Activated CD8-positive, alpha-beta memory T cell treated with anti-CD3 and anti-CD28 coated beads for 36 hours (primary cell): ENCODE data around the gene SPHK1. TPM values are rescaled to one million over a fixed set of nuclear protein-coding genes. Genes with fewer than 3 reads are reported as not detected.
"Not testable (repeated sequence)": the region's sequence is repeated elsewhere in the genome, so short reads cannot be mapped to it uniquely, and the experiment has no call there.

Source experiments
- CTCF ChIA-PET: fragments of 350-600 bp; sonication (Branson Sonifier 250); formaldehyde crosslinking; loops from one replicate; lab custom pipeline; 2021; ENCODE audit warnings: antibody characterized with exemption; lab: Charles Lee
- POLR2A ChIA-PET: fragments of 350-600 bp; sonication (Branson Sonifier 250); formaldehyde crosslinking; loops from one replicate; lab custom pipeline; 2021; ENCODE audit warnings: antibody characterized with exemption; lab: Charles Lee
- total RNA-seq, 2 experiments: library from RNA; stranded (reverse); gene quantifications; one replicate each; pipeline ENCODE4 v1.2.3, GENCODE V29; 2021

Gene SPHK1
- total RNA-seq, 2 experiments from 2014 or later, result 24.3 to 24.4 TPM

DNA sequence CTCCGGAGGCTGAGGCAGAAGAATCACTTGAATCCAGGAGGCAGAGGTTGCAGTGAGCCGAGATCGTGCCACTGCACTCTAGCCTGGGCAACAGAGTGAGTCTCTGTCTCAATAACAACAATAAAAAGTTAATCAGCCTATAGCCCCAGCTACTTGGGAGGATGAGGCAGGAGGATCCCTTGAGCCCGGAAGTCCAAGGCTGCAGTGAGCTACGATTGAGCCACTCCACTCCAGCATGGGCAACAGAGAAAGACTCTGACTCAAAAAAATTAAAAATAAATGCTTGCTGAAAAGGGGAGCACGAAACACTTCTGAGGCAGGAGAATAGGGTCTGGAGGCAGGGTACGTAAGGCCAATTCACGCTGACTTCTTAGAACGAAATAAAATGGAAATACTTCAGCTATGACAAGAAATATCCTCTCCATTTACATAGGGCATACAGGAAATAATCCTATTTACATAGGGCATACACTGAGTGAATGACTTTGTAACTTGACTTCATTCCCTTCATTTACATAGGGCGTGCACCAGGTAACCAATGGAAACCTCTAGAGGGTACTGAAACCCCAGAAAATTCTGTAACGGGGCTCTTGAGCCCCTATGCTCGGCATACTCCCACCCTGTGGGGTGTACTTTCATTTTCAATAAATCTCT is 27.5 kb upstream of the SPHK1 start:
- ChIA-PET POLR2A (no interaction called here), CTCF (interaction anchor here (0.6 kb wide), 1 partner anchor 164 kb away, joined by 3 read pairs; no protein-coding TSS in a partner anchor)

- ChIA-PET CTCF (interaction anchor here (1.1 to 1.9 kb wide), 2 partner anchors 29 to 40 kb away, joined by 3 to 6 read pairs; no protein-coding TSS in a partner anchor), POLR2A (no interaction called here)
Observed at GRCh38 chr17:76357597-76358158, 26.7 kb upstream of the SPHK1 start.

GRCh38 chr17:76359375-76359774 is 25.0 kb upstream of the SPHK1 start:
- CTCF ChIA-PET, result interaction anchor here (1.3 to 1.9 kb wide), 2 partner anchors 26 to 38 kb away, joined by 3 to 6 read pairs; no protein-coding TSS in a partner anchor
- POLR2A ChIA-PET, result no interaction called here

GRCh38 chr17:76359776-76360175 is 24.6 kb upstream of the SPHK1 start:
- POLR2A ChIA-PET, result not testable (repeated sequence)
- CTCF ChIA-PET, result interaction anchor here (1.3 kb wide), 1 partner anchor 26 kb away, joined by 3 read pairs; no protein-coding TSS in a partner anchor

DNA sequence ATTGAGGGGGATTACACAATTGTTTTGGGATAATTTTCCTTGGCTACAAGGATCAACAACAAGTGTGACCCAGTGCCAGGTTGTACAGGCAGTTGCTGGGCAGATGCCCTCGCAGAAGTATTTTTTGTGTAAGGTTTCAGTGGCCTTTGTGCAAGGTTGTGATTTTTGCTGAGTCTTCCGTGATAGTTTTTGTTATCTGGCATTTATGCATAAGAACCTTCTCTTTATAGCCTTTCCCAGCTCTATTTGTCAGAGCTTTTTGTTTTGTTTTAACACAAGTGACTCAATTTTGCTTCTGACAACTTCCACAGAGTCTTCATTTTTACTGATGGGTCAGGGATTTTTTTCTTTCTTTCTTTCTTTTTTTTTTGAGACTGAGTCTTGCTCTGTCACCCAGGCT is 23.9 kb upstream of the SPHK1 start:
- CTCF ChIA-PET, result interaction anchor here (1.3 kb wide), 1 partner anchor 25 kb away, joined by 3 read pairs; no protein-coding TSS in a partner anchor
- POLR2A ChIA-PET, result no interaction called here

- ChIA-PET CTCF (interaction anchor here (1.9 kb wide), 1 partner anchor 10 kb away, joined by 4 read pairs; the partner anchor contains the start of gene PRPSAP1), POLR2A (no interaction called here)
Observed at GRCh38 chr17:76363107-76363842, 21.1 kb upstream of the SPHK1 start.

- ChIA-PET POLR2A (interaction anchor here (0.9 kb wide), 1 partner anchor 27 kb away, joined by 12 read pairs; no protein-coding TSS in a partner anchor), CTCF (interaction anchor here (0.7 to 1.2 kb wide), 3 partner anchors 20 to 259 kb away, joined by 3 read pairs; no protein-coding TSS in a partner anchor)
Observed at GRCh38 chr17:76365256-76365903, 19.0 kb upstream of the SPHK1 start.

DNA sequence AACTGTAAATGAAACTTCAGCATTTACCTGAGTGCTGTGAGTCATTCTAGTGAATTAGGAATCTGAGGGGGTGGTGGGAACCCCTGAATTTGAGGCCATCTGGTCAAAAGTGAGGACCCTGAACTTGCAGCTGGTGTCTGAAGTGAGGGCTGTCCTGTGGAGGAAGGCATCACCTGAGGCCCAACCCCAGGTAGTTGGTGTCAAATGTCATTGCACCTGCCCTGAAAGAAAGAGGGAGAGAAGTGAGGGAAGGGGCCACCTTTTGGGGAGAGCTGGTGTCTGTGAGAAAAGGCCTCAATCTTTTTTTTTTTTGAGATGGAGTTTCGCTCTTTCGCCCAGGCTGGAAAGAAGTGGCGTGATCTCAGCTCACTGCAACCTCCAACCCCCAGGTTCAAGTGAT is 18.2 kb upstream of the SPHK1 start:
- ChIA-PET CTCF (interaction anchor here (0.7 to 1.2 kb wide), 3 partner anchors 30 to 258 kb away, joined by 3 read pairs; no protein-coding TSS in a partner anchor), POLR2A (no interaction called here)

DNA sequence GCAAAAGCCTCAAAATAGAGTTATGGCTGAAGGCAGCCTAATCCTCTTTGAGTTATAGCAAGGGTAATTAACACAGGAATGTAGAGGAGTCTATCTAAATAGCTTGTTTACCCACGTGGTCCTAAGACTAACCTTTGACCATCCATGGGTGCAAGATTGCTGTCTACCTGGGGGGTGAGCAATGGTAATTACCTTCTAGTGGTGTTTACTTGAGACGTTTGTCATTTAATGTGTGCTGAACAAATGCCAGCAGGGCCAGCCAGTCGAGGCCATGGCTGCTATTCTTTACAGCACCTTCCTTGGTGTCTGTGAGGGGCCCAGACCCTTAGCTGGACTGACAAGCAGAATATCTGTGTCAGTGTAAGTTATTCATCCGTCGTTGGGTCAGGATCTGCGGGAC is 16.8 kb upstream of the SPHK1 start:
- ChIA-PET POLR2A (no interaction called here), CTCF (interaction anchor here (3.4 kb wide), 1 partner anchor 30 kb away, joined by 19 read pairs; no protein-coding TSS in a partner anchor)

- POLR2A ChIA-PET, result interaction anchor here (0.6 kb wide), 1 partner anchor 12 kb away, joined by 3 read pairs; no protein-coding TSS in a partner anchor
- CTCF ChIA-PET, result interaction anchor here (3.4 kb wide), 1 partner anchor 29 kb away, joined by 19 read pairs; no protein-coding TSS in a partner anchor
Observed at GRCh38 chr17:76368545-76368944, 15.9 kb upstream of the SPHK1 start.

- POLR2A ChIA-PET, result no interaction called here
Observed at GRCh38 chr17:76369379-76369778, 15.0 kb upstream of the SPHK1 start.

DNA sequence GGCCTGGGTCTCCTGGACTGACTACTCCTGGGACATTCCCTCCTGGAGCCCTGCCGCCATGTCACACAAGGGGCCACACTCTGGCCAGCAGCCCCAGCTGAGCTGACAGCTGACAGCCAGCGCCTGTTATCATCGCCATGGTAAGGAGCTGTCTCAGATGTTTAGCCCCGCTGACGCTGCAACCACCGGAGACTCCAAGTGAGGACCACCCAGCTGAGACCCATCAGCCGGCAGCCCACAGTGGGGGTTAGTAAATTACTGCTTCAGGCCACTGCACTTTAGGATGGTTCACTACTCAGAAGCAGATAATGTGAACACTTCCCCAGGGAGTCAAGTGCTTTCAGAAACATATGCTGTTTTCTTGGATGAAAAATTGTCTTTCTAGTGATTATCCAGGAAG is 14.6 kb upstream of the SPHK1 start:
- CTCF ChIA-PET, result interaction anchor here (0.7 to 3.4 kb wide), 6 partner anchors 11 to 113 kb away, joined by 3 to 19 read pairs (median 3); partner anchors contain the start of gene SPHK1
- POLR2A ChIA-PET, result no interaction called here

More at GRCh38 chr17:76369379-76369778, 15.0 kb upstream of the SPHK1 start:
- CTCF ChIA-PET, result interaction anchor here (0.6 to 3.4 kb wide), 6 partner anchors 12 to 65 kb away, joined by 3 to 19 read pairs (median 4); partner anchors contain the start of gene SPHK1

DNA sequence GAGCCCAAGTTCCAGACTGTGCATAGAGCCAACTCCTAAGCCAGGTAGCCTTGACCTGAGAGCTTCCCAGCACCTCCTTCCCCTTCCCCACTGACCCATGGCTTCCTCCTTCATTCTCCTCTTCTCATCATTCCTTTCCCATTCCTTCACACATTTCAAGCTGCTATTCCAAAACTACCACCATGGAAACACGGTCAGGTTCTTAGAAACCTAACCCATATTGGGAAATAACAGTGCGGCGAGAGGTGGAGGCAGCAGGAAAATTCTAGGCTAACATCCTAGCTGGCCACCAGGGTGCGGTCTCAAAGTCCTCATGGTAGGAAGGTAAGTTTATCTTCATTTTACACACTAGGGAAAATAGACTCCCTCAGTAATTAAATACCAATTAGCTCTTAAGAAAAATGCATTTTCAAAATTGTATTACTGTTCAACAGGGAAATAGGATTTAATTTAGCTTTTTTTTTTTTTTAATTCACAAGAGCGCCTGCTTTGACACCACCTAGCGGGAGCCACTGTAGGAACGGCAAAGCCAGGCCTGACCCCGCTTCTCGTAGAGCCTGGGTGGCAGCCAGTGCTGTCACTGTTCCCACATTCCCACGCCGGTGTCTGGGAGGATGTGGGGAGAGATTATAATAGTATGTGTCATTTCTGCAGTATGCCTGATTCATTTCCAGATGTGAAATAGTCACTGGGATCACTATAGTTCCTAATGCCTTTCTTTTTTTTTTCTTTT is 14.0 kb upstream of the SPHK1 start:
- ChIA-PET POLR2A (no interaction called here), CTCF (interaction anchor here (0.7 to 3.4 kb wide), 6 partner anchors 10 to 114 kb away, joined by 3 to 19 read pairs (median 3); partner anchors contain the start of gene SPHK1)

GRCh38 chr17:76371656-76372628 is 12.5 kb upstream of the SPHK1 start:
- ChIA-PET CTCF (no interaction called here), POLR2A (no interaction called here)

GRCh38 chr17:76376318-76377133 is 7.9 kb upstream of the SPHK1 start:
- CTCF ChIA-PET, result interaction anchor here (1.3 to 1.4 kb wide), 2 partner anchors 22 to 58 kb away, joined by 3 to 4 read pairs; no protein-coding TSS in a partner anchor
- POLR2A ChIA-PET, result no interaction called here
